Measurements from ENCODE around the gene LITAF. TPM values are rescaled to one million over a fixed set of nuclear protein-coding genes. Genes with fewer than 3 reads are reported as not detected.
"Not testable (repeated sequence)": the region's sequence is repeated elsewhere in the genome, so short reads cannot be mapped to it uniquely, and the experiment has no call there.

Gene LITAF
- total RNA-seq, 5 donors from 2014 or later (not counting 1 experiment from before 2014, with no cell fraction given), result 150 to 256 (median 161) TPM

DNA sequence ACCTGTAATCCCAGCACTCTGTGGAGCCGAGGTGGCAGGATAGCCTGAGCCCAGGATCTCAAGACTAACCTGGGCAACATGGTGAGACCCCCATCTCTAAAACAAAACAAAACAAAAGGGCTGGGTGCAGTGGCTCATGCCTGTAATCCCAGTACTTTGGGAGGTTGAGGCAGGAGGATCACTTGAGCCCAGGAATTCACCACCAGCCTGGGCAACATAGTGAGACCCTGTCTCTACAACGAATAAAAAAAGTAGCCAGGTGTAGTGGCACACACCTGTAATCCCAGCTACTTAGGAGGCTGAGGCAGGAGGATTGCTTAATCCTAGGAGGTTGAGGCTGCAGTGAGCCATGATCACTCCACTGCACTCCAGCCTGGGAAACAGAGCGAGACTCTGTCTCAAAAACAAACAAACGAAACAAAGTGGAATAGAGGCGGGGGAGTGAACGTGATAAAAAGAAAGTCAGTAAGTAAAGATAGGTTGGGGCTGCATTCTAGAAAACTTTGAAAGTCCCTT lies 28.4 kb downstream of the LITAF start:
- ATAC-seq (replicated peaks in 1 of 4); H3K4me3 ChIP-seq (ENCODE audit: control insufficient read depth in 1 of 2, extremely low read depth in 1 of 2, low read length in 1 of 2); DNase-seq; H3K27me3 ChIP-seq (replicated peaks in 1 of 2; ENCODE audit: control insufficient read depth in 2 of 2, extremely low read depth in 1 of 2, insufficient read depth in 2 of 2, low read length in 1 of 2); H3K9me3 Mint-ChIP-seq; H3K9me3 ChIP-seq; H3K27me3 Mint-ChIP-seq: not testable (repeated sequence)
- H3K27ac Mint-ChIP-seq, result peak overlapping the region; percentile 87 to 95
- ChIA-PET CTCF (interaction anchor here (0.6 to 2.3 kb wide), 3 partner anchors 26 to 31 kb away, joined by 3 to 13 read pairs (median 3); no protein-coding TSS in a partner anchor), POLR2A (interaction anchor here in 1 of 2 donors (2.7 kb wide), 1 partner anchor 24 kb away, joined by 15 read pairs; no protein-coding TSS in a partner anchor)
- Histone ChIP-seq H3K36me3 (ENCODE audit: control insufficient read depth in 2 of 2, extremely low read depth in 1 of 2, insufficient read depth in 1 of 2, low read length in 1 of 2) (peaks cover 12 to 34% of the 10 kb centered on the region in 2 donors), H3K27ac (ENCODE audit: low read length) (peak overlapping the region; percentile 95), H3K4me1 (ENCODE audit: control insufficient read depth in 1 of 2, extremely low read depth in 1 of 2, insufficient read depth in 2 of 2, low read length in 2 of 2) (peaks cover 31 to 90% of the 10 kb centered on the region in 2 experiments)
- WGBS (ENCODE audit: insufficient coverage), result 90% methylated on average over 4 of the region's 6 CpGs
- H3K4me3 Mint-ChIP-seq, result peak overlapping the region in 1 of 3 donors; percentile 83
- peaks cover 33% of the 10 kb centered on the region for H3K36me3 Mint-ChIP-seq
- H3K4me1 Mint-ChIP-seq, result peaks cover 62 to 88% (median 85%) of the 10 kb centered on the region in 3 donors

DNA sequence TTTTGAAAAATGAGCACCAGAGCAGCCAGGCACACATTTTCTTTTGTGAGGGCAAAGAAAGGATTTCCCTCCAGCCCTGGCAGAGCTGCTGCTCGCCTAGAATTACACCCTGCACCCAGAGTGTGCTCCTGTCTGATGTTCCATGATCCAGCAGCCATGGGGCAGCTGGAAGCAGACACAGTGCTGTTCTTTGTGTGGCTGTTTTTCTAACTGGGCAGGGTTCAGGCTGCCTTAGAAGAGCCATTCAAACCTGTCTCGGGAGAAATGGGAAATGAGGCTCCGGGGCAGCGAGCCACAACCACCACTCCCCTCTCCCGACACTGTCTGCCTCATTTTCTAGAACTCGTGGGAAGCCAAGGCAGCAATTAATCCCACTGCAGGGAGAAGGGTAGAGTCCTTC lies 28.9 kb downstream of the LITAF start:
- peak overlapping the region; percentile 87 to 95 for H3K27ac Mint-ChIP-seq
- peaks cover 0 to 4% (median 0%) of the 10 kb centered on the region in 3 donors for H3K9me3 Mint-ChIP-seq
- Histone ChIP-seq H3K4me1 (ENCODE audit: control insufficient read depth in 1 of 2, extremely low read depth in 1 of 2, insufficient read depth in 2 of 2, low read length in 2 of 2) (peaks cover 31 to 89% of the 10 kb centered on the region in 2 experiments), H3K9me3 (peaks cover 2% of the 10 kb centered on the region), H3K27me3 (replicated peaks in 1 of 2; ENCODE audit: control insufficient read depth in 2 of 2, extremely low read depth in 1 of 2, insufficient read depth in 2 of 2, low read length in 1 of 2) (no peaks in the 10 kb centered on the region), H3K4me3 (ENCODE audit: control insufficient read depth in 1 of 2, extremely low read depth in 1 of 2, low read length in 1 of 2) (no peak overlapping the region), H3K27ac (ENCODE audit: low read length) (peak overlapping the region; percentile 95), H3K36me3 (ENCODE audit: control insufficient read depth in 2 of 2, extremely low read depth in 1 of 2, insufficient read depth in 1 of 2, low read length in 1 of 2) (peaks cover 12 to 39% of the 10 kb centered on the region in 2 donors)
- no peaks in the 10 kb centered on the region for H3K27me3 Mint-ChIP-seq
- ChIA-PET CTCF (interaction anchor here in 1 of 2 donors (2.3 kb wide), 1 partner anchor 26 kb away, joined by 13 read pairs; no protein-coding TSS in a partner anchor), POLR2A (interaction anchor here in 1 of 2 donors (0.7 kb wide), 1 partner anchor 20 kb away, joined by 4 read pairs; no protein-coding TSS in a partner anchor)
- ATAC-seq (replicated peaks in 1 of 4) (no peak), DNase-seq (no peak)
- peak overlapping the region in 1 of 3 donors; percentile 83 for H3K4me3 Mint-ChIP-seq
- WGBS (ENCODE audit: insufficient coverage), result 86% methylated on average over 4 of the region's 6 CpGs
- H3K4me1 Mint-ChIP-seq, result peaks cover 58 to 85% (median 83%) of the 10 kb centered on the region in 3 donors
- peaks cover 33% of the 10 kb centered on the region for H3K36me3 Mint-ChIP-seq

DNA sequence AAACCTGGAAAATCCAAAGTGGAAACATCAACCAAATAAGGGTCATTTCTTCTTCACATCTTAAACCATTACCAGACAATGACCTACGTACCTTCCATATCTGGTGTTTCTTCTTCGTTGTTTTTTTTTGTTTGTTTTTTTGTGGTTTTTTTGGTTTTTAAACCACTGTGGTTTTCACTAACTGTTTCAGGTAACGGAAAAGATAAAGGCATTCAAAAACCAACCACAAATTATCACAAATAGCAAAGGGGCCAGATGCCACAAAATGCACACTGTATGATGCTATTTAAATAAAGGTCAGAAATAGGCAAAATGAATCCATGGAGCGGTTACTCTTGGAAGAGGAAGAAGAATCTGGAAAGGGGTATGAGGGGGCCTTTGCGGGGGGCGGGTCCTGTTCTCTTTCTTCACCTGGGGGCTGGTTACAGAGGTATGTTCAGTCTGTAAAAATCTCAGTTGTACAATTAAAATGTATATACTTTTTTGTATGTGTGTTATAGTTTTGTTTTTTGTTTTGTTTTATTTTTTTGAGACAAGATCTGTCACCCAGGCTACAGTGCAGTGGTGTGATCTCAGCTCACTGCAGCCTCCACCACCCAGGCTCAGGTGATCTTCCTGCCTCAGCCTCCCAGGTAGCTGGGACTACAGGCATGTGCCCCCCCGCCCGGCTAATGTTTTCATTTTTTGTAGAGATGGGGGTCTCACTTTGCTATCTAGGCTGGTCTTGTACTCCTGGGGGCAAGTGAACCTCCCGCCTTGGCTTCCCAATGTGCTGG lies 29.6 kb downstream of the LITAF start:
- POLR2A ChIA-PET, result interaction anchor here in 1 of 2 donors (0.6 to 0.7 kb wide), 2 partner anchors 13 to 20 kb away, joined by 4 to 5 read pairs; no protein-coding TSS in a partner anchor
- Mint-ChIP-seq H3K27me3 (no peaks in the 10 kb centered on the region), H3K36me3 (peaks cover 37% of the 10 kb centered on the region), H3K4me3 (peak overlapping the region; percentile 15 to 83 (median 37)), H3K9me3 (peaks cover 0 to 4% (median 0%) of the 10 kb centered on the region in 3 donors), H3K27ac (peak overlapping the region; percentile 87 to 95), H3K4me1 (peaks cover 58 to 81% (median 80%) of the 10 kb centered on the region in 3 donors)
- no peak overlapping the region for H3K4me3 ChIP-seq (ENCODE audit: control insufficient read depth in 1 of 2, extremely low read depth in 1 of 2, low read length in 1 of 2)
- 43% methylated on average over 1 of the region's 9 CpGs for WGBS (ENCODE audit: insufficient coverage)
- peaks cover 31 to 82% of the 10 kb centered on the region in 2 experiments for H3K4me1 ChIP-seq (ENCODE audit: control insufficient read depth in 1 of 2, extremely low read depth in 1 of 2, insufficient read depth in 2 of 2, low read length in 2 of 2)
- H3K36me3 ChIP-seq (ENCODE audit: control insufficient read depth in 2 of 2, extremely low read depth in 1 of 2, insufficient read depth in 1 of 2, low read length in 1 of 2), result peaks cover 15 to 46% of the 10 kb centered on the region in 2 donors
- CTCF ChIA-PET, result no interaction called here
- DNase-seq (peak in 30 of 35 experiments; percentile 15 to 59 (median 39)), ATAC-seq (replicated peaks in 1 of 4) (no peak)
- peak overlapping the region; percentile 95 for H3K27ac ChIP-seq (ENCODE audit: low read length)
- H3K9me3 ChIP-seq, result peaks cover 2% of the 10 kb centered on the region
- no peaks in the 10 kb centered on the region for H3K27me3 ChIP-seq (replicated peaks in 1 of 2; ENCODE audit: control insufficient read depth in 2 of 2, extremely low read depth in 1 of 2, insufficient read depth in 2 of 2, low read length in 1 of 2)

DNA sequence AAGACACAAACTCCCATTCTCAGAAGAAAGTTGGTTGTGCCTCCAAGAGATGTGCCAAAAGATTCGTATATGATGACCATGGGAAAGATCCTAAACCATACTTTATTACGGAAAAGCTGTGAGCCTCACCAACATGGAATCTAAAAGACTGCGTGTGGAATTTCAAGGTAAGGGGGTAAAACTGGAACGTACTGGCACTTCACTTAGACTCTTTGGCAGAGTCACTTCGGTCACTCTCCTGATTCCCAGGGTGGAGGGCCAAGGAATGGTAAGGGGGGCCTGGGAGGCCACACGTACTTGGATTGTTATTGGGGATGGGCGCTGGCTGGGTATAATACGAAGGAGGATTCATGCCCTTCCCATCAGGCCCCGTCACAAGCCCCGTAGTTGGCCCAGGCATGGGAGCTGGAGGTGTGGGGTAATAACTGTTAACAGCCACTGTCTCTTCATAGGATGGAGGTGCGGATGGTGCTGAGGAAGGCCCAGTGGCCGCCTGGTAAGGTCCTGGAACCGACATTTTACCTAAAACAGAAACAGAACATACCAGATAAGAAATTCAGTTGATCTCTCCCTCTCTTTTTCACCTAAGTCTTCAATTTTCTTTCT lies 30.4 kb downstream of the LITAF start:
- CTCF ChIA-PET, result interaction anchor here in 1 of 2 donors (0.7 kb wide), 1 partner anchor 63 kb away, joined by 3 read pairs; no protein-coding TSS in a partner anchor
- Mint-ChIP-seq H3K36me3 (peaks cover 38% of the 10 kb centered on the region), H3K27me3 (no peaks in the 10 kb centered on the region), H3K4me3 (peak overlapping the region in 2 of 3 donors; percentile 10 to 83), H3K27ac (peak overlapping the region; percentile 87 to 95), H3K4me1 (peaks cover 51 to 73% (median 71%) of the 10 kb centered on the region in 3 donors), H3K9me3 (peaks cover 0 to 4% (median 0%) of the 10 kb centered on the region in 3 donors)
- Histone ChIP-seq H3K27me3 (replicated peaks in 1 of 2; ENCODE audit: control insufficient read depth in 2 of 2, extremely low read depth in 1 of 2, insufficient read depth in 2 of 2, low read length in 1 of 2) (no peaks in the 10 kb centered on the region), H3K36me3 (ENCODE audit: control insufficient read depth in 2 of 2, extremely low read depth in 1 of 2, insufficient read depth in 1 of 2, low read length in 1 of 2) (peaks cover 18 to 54% of the 10 kb centered on the region in 2 donors), H3K4me1 (ENCODE audit: control insufficient read depth in 1 of 2, extremely low read depth in 1 of 2, insufficient read depth in 2 of 2, low read length in 2 of 2) (peaks cover 24 to 74% of the 10 kb centered on the region in 2 experiments), H3K4me3 (ENCODE audit: control insufficient read depth in 1 of 2, extremely low read depth in 1 of 2, low read length in 1 of 2) (peak overlapping the region in 1 of 2 donors; percentile 17), H3K27ac (ENCODE audit: low read length) (peak overlapping the region; percentile 95), H3K9me3 (peaks cover 2% of the 10 kb centered on the region)
- DNase-seq (no peak), ATAC-seq (replicated peaks in 1 of 4) (no peak)
- POLR2A ChIA-PET, result interaction anchor here in 1 of 2 donors (0.5 kb wide), 1 partner anchor 18 kb away, joined by 3 read pairs; no protein-coding TSS in a partner anchor
- 98% methylated on average over 6 of the region's 13 CpGs for WGBS (ENCODE audit: insufficient coverage)

DNA sequence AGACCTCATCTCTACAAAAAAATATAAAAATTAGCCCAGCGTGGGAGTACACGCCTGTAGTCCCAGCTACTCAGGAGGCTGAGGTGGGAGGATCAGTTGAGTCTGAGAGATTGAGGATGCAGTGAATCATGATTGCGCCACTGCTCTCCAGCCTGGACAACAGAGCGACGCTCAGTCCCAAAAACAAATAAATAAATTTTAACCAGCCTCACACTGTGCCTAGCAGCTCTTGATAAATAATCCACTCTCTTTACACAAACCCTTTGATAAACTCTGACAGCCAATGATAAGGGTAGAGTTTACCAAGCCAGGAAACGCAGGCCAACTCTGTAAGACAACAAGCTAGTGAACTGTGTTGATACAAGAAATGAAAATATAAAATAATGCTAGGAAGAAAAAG lies 32.7 kb downstream of the LITAF start:
- Histone ChIP-seq H3K36me3 (ENCODE audit: control insufficient read depth in 2 of 2, extremely low read depth in 1 of 2, insufficient read depth in 1 of 2, low read length in 1 of 2) (peaks cover 38 to 76% of the 10 kb centered on the region in 2 donors), H3K4me1 (ENCODE audit: control insufficient read depth in 1 of 2, extremely low read depth in 1 of 2, insufficient read depth in 2 of 2, low read length in 2 of 2) (peaks cover 9 to 53% of the 10 kb centered on the region in 2 experiments), H3K4me3 (ENCODE audit: control insufficient read depth in 1 of 2, extremely low read depth in 1 of 2, low read length in 1 of 2) (no peak overlapping the region), H3K27ac (ENCODE audit: low read length) (no peak overlapping the region), H3K27me3 (replicated peaks in 1 of 2; ENCODE audit: control insufficient read depth in 2 of 2, extremely low read depth in 1 of 2, insufficient read depth in 2 of 2, low read length in 1 of 2) (no peaks in the 10 kb centered on the region), H3K9me3 (peaks cover 2% of the 10 kb centered on the region)
- ChIA-PET CTCF (interaction anchor here (0.6 to 1.6 kb wide), 4 partner anchors 28 to 676 kb away, joined by 3 to 5 read pairs (median 3); no protein-coding TSS in a partner anchor), POLR2A (interaction anchor here (0.6 to 1.0 kb wide), 4 partner anchors 8 to 444 kb away, joined by 3 to 10 read pairs (median 3); no protein-coding TSS in a partner anchor)
- peaks cover 43 to 56% (median 54%) of the 10 kb centered on the region in 3 donors for H3K4me1 Mint-ChIP-seq
- H3K27ac Mint-ChIP-seq, result peak overlapping the region; percentile 67 to 71
- H3K36me3 Mint-ChIP-seq, result peaks cover 59% of the 10 kb centered on the region
- H3K9me3 Mint-ChIP-seq, result peaks cover 0 to 4% (median 4%) of the 10 kb centered on the region in 3 donors
- ATAC-seq (replicated peaks in 1 of 4) (no peak), DNase-seq (no peak)
- no peaks in the 10 kb centered on the region for H3K27me3 Mint-ChIP-seq
- WGBS (ENCODE audit: insufficient coverage), result no CpG with 5 or more reads among the region's 6 CpGs
- H3K4me3 Mint-ChIP-seq, result no peak overlapping the region
